HG02763 (cell line): Measurements from ENCODE around the gene MYLK3.

ENCODE experiments used
- ATAC-seq: cut with Tn5 transposase; IDR thresholded peaks from one replicate; pipeline ENCODE4 v1.9.1; 2021; ENCODE audit warnings: mild to moderate bottlenecking, moderate library complexity; ENCODE audit not compliant: unreplicated experiment

Gene MYLK3

GRCh38 chr16:46728806-46729205, 19.3 kb downstream of the MYLK3 start:
- ATAC-seq, result no peak

GRCh38 chr16:46727630-46728029, 20.5 kb downstream of the MYLK3 start:
- ATAC-seq, result no peak

GRCh38 chr16:46727184-46727583, 21.0 kb downstream of the MYLK3 start:
- ATAC-seq, result no peak

- no peak for ATAC-seq
Measured at GRCh38 chr16:46721885-46722284, 26.3 kb downstream of the MYLK3 start.

GRCh38 chr16:46720619-46721018, 27.5 kb downstream of the MYLK3 start:
- ATAC-seq, result no peak

GRCh38 chr16:46719528-46719927, 28.6 kb downstream of the MYLK3 start:
- no peak for ATAC-seq

- ATAC-seq, result no peak
Measured at GRCh38 chr16:46718214-46718613, 29.9 kb downstream of the MYLK3 start.

GRCh38 chr16:46717692-46718091, 30.5 kb downstream of the MYLK3 start:
- no peak for ATAC-seq

GRCh38 chr16:46715769-46716305, 32.3 kb downstream of the MYLK3 start:
- no peak for ATAC-seq

- no peak for ATAC-seq
Measured at GRCh38 chr16:46714797-46715591, 33.1 kb downstream of the MYLK3 start.

GRCh38 chr16:46713634-46714033, 34.5 kb downstream of the MYLK3 start:
- ATAC-seq, result no peak

- no peak for ATAC-seq
Measured at GRCh38 chr16:46712911-46713310, 35.2 kb downstream of the MYLK3 start.

GRCh38 chr16:46711106-46712058, 36.8 kb downstream of the MYLK3 start:
- ATAC-seq, result no peak

- no peak for ATAC-seq
Measured at GRCh38 chr16:46709469-46710005, 38.6 kb downstream of the MYLK3 start.

GRCh38 chr16:46706642-46707041, 41.5 kb downstream of the MYLK3 start:
- no peak for ATAC-seq

GRCh38 chr16:46702030-46702429, 46.1 kb downstream of the MYLK3 start:
- ATAC-seq, result no peak

- ATAC-seq, result no peak
Measured at GRCh38 chr16:46701615-46702014, 46.5 kb downstream of the MYLK3 start.

GRCh38 chr16:46700048-46700447, 48.1 kb downstream of the MYLK3 start:
- no peak for ATAC-seq

GRCh38 chr16:46696957-46697356, 51.2 kb downstream of the MYLK3 start:
- no peak for ATAC-seq

GRCh38 chr16:46695937-46696336, 52.2 kb downstream of the MYLK3 start:
- no peak for ATAC-seq

- ATAC-seq, result no peak
Measured at GRCh38 chr16:46693598-46693997, 54.5 kb downstream of the MYLK3 start.
